Coronary artery (tissue), 2 donors: Measurements from ENCODE around the gene CARD19.
A peak's percentile ranks its signal among the peaks of the same experiment; 100 is the strongest.

ENCODE experiments used
- DNase-seq: peaks from one replicate; pipeline ENCODE4 v3.0.0-alpha.2; 2017; ENCODE audit warnings: low spot score
- H3K27ac ChIP-seq, 2 donors: fragments of 200-600 bp; sonication (generic); one replicate each; pipeline ENCODE4 v1.5.1; 2016 to 2019
- H3K4me3 ChIP-seq: fragments of 200-600 bp; sonication (generic); 2 replicates; pipeline ENCODE4 v1.5.1; 2016; ENCODE audit warnings: mild to moderate bottlenecking, moderate library complexity
- CTCF ChIP-seq: fragments of 200-600 bp; sonication (generic); IDR thresholded peaks from one replicate; pipeline ENCODE4 v1.5.1; 2019; ENCODE audit warnings: antibody characterized with exemption

Gene CARD19

GRCh38 chr9:93096131-93096802 is at the start of gene CARD19:
Gene CARD19 (plus strand): TSS chr9:93096217. CDS start chr9:93096346, 129 bp downstream.
- no peak for TF ChIP-seq CTCF
- Histone ChIP-seq H3K4me3 (peak within 1 kb of the TSS; percentile 91), H3K27ac (peak within 1 kb of the TSS; percentile 98)
- DNase-seq = no peak

- H3K27ac ChIP-seq = no peak overlapping the region
- DNase-seq = no peak
- H3K4me3 ChIP-seq = no peak overlapping the region
- TF ChIP-seq CTCF = no peak
Measured at GRCh38 chr9:93048566-93049448, 47.2 kb upstream of the CARD19 start.

GRCh38 chr9:93049491-93049890 is 46.5 kb upstream of the CARD19 start:
- no peak overlapping the region for H3K4me3 ChIP-seq
- no peak for TF ChIP-seq CTCF
- H3K27ac ChIP-seq = no peak overlapping the region
- DNase-seq = no peak

- H3K4me3 ChIP-seq = no peak overlapping the region
- DNase-seq = no peak
- no peak for TF ChIP-seq CTCF
Measured at GRCh38 chr9:93050231-93050630, 45.8 kb upstream of the CARD19 start.

GRCh38 chr9:93051680-93052089 is 44.3 kb upstream of the CARD19 start:
- H3K27ac ChIP-seq = peak overlapping the region; percentile 75 to 91
- peak; percentile 84 for DNase-seq
- H3K4me3 ChIP-seq = no peak overlapping the region
- TF ChIP-seq CTCF = no peak

More at GRCh38 chr9:93050231-93050630, 45.8 kb upstream of the CARD19 start:
- peak overlapping the region in 1 of 2 donors; percentile 75 for H3K27ac ChIP-seq

GRCh38 chr9:93052791-93053540 is 43.1 kb upstream of the CARD19 start:
- Histone ChIP-seq H3K4me3 (no peak overlapping the region), H3K27ac (peak overlapping the region; percentile 75 to 91)
- TF ChIP-seq CTCF = no peak
- DNase-seq = no peak
